ENCODE results near the gene BHLHE40.

The BHLHE40 gene

DNA sequence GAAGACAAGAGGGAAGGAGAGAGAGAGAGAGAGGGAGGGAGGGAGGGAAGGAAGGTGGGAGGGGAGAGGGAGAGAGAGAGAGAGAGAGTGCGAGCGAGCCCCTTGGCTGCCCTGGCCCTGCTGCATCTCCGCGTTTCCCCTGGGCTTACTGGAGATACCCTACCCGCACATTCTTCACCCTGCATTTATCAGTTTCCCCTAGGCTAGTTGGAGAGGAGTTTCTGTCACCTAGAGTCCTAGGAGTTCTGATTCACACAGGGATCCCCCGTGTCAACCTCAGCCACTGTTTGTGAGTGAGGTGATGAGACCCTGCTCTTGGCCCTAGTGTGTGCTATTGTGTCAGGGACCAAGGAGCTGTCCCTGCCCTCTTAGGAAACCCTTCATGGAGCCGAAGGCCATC lies 18.7 kb downstream of the BHLHE40 start:
- TF ChIP-seq EGR1 (IDR thresholded peaks at IDR 0.05) (no peak), TAF1 (IDR thresholded peaks at IDR 0.05; ENCODE audit: low read depth) (no peak), TEAD4 (IDR thresholded peaks at IDR 0.05) (no peak), REST (IDR thresholded peaks at IDR 0.05; ENCODE audit: low read depth) (no peak)
- TF ChIP-seq, protein P1, sequence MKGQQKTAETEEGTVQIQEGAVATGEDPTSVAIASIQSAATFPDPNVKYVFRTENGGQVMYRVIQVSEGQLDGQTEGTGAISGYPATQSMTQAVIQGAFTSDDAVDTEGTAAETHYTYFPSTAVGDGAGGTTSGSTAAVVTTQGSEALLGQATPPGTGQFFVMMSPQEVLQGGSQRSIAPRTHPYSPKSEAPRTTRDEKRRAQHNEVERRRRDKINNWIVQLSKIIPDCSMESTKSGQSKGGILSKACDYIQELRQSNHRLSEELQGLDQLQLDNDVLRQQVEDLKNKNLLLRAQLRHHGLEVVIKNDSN (IDR thresholded peaks at IDR 0.05) = no peak

- no peak for TF ChIP-seq TEAD4 (IDR thresholded peaks at IDR 0.05)
- TF ChIP-seq CEBPB (IDR thresholded peaks at IDR 0.05) = no peak
- TF ChIP-seq REST (IDR thresholded peaks at IDR 0.05; ENCODE audit: low read depth) = no peak
- TF ChIP-seq TAF1 (IDR thresholded peaks at IDR 0.05; ENCODE audit: low read depth) = no peak
- no peak for TF ChIP-seq CREB1 (IDR thresholded peaks at IDR 0.05; ENCODE audit: low read depth)
- no peak for TF ChIP-seq RAD21 (IDR thresholded peaks at IDR 0.05; ENCODE audit: low read depth)
- TF ChIP-seq YY1 (IDR thresholded peaks at IDR 0.05; ENCODE audit: low read depth) = no peak
- TF ChIP-seq TCF12 (IDR thresholded peaks at IDR 0.05; ENCODE audit: low read depth) = no peak
- TF ChIP-seq FOXM1 (IDR thresholded peaks at IDR 0.05; ENCODE audit: borderline replicate concordance, low read depth) = no peak
- TF ChIP-seq EP300 (IDR thresholded peaks at IDR 0.05; ENCODE audit: borderline replicate concordance) = no peak
- TF ChIP-seq NFIC (IDR thresholded peaks at IDR 0.05) = no peak
- TF ChIP-seq, protein P1 (IDR thresholded peaks at IDR 0.05) = no peak
- TF ChIP-seq, protein P2, sequence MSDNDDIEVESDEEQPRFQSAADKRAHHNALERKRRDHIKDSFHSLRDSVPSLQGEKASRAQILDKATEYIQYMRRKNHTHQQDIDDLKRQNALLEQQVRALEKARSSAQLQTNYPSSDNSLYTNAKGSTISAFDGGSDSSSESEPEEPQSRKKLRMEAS (IDR thresholded peaks at IDR 0.05) = no peak
- no peak for TF ChIP-seq ZBTB7A (IDR thresholded peaks at IDR 0.05; ENCODE audit: low read depth)
- TF ChIP-seq EGR1 (IDR thresholded peaks at IDR 0.05) = no peak
Observed at GRCh38 chr3:4999531-5000184, 20.4 kb downstream of the BHLHE40 start.

GRCh38 chr3:5001135-5001534 lies 21.9 kb downstream of the BHLHE40 start:
- TF ChIP-seq, protein P1 (IDR thresholded peaks at IDR 0.05) = no peak
- TF ChIP-seq ZBTB7A (IDR thresholded peaks at IDR 0.05; ENCODE audit: low read depth) (no peak), EP300 (IDR thresholded peaks at IDR 0.05; ENCODE audit: borderline replicate concordance) (no peak), TAF1 (IDR thresholded peaks at IDR 0.05; ENCODE audit: low read depth) (no peak), TCF12 (IDR thresholded peaks at IDR 0.05; ENCODE audit: low read depth) (no peak), EGR1 (IDR thresholded peaks at IDR 0.05) (no peak), YY1 (IDR thresholded peaks at IDR 0.05; ENCODE audit: low read depth) (no peak), RAD21 (IDR thresholded peaks at IDR 0.05; ENCODE audit: low read depth) (no peak), CEBPB (IDR thresholded peaks at IDR 0.05) (no peak), FOXM1 (IDR thresholded peaks at IDR 0.05; ENCODE audit: borderline replicate concordance, low read depth) (no peak), REST (IDR thresholded peaks at IDR 0.05; ENCODE audit: low read depth) (no peak)
- TF ChIP-seq, protein P2 (IDR thresholded peaks at IDR 0.05) = no peak

DNA sequence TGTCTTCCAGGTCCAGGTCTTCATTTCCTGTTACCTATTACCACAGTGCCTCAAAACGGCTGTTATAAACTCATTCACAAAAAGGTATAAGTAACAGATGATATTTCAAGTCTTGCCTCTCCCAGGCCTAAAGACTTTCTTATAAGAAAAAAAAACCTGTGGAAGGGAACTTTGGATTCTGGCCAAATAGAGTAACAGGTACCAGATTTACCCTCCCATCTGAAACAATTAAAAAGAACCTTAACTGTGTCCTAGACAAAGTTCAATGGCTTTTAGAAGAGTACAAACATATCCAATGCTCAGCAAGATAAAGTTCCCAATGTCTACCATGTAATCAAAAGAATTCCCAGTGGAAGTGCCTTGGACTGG lies 22.6 kb downstream of the BHLHE40 start:
- no peak for TF ChIP-seq RAD21 (IDR thresholded peaks at IDR 0.05; ENCODE audit: low read depth)
- no peak for TF ChIP-seq NFIC (IDR thresholded peaks at IDR 0.05)
- TF ChIP-seq, protein P2 (IDR thresholded peaks at IDR 0.05) = no peak
- no peak for TF ChIP-seq CREB1 (IDR thresholded peaks at IDR 0.05; ENCODE audit: low read depth)
- no peak for TF ChIP-seq EP300 (IDR thresholded peaks at IDR 0.05; ENCODE audit: borderline replicate concordance)

Data from Ishikawa (cell line).